Measurements from ENCODE around the gene RSU1.
A peak's percentile ranks its signal among the peaks of the same experiment; 100 is the strongest.

RSU1 gene

GRCh38 chr10:16646181-16647059 is 170.8 kb downstream of the RSU1 start:
- no peak for ATAC-seq
- TF ChIP-seq ISL1 (CRISPR knock-in tag; IDR thresholded peaks at IDR 0.05), result no peak
- TF ChIP-seq GLIS3 (CRISPR knock-in tag; IDR thresholded peaks at IDR 0.05), result no peak
- no peak for TF ChIP-seq ARNTL (CRISPR knock-in tag; IDR thresholded peaks at IDR 0.05; ENCODE audit: borderline replicate concordance, low read depth)
- TF ChIP-seq ZC3H10 (CRISPR knock-in tag; IDR thresholded peaks at IDR 0.05), result no peak
- no peak for TF ChIP-seq TCF4 (CRISPR knock-in tag; IDR thresholded peaks at IDR 0.05; ENCODE audit: borderline replicate concordance)
- TF ChIP-seq OSR1 (CRISPR knock-in tag; IDR thresholded peaks at IDR 0.05), result no peak
- no peak for TF ChIP-seq CSRNP3 (CRISPR knock-in tag; IDR thresholded peaks at IDR 0.05)
- no peak for TF ChIP-seq ZFP3 (CRISPR knock-in tag; IDR thresholded peaks at IDR 0.05)
- no peak for TF ChIP-seq CSDC2 (CRISPR knock-in tag; IDR thresholded peaks at IDR 0.05)
- no peak for TF ChIP-seq ZNF70 (CRISPR knock-in tag; IDR thresholded peaks at IDR 0.05)
- TF ChIP-seq PPARA (CRISPR knock-in tag; IDR thresholded peaks at IDR 0.05; ENCODE audit: borderline replicate concordance), result no peak
- TF ChIP-seq CREB5 (CRISPR knock-in tag; IDR thresholded peaks at IDR 0.05; ENCODE audit: low read depth), result no peak
- TF ChIP-seq TSHZ2 (CRISPR knock-in tag; IDR thresholded peaks at IDR 0.05), result no peak
- TF ChIP-seq ZFP30 (CRISPR knock-in tag; IDR thresholded peaks at IDR 0.05), result no peak
- no peak for TF ChIP-seq SNAI2 (CRISPR knock-in tag; IDR thresholded peaks at IDR 0.05)

- TF ChIP-seq ZFP3 (CRISPR knock-in tag; IDR thresholded peaks at IDR 0.05) (no peak), ZNF70 (CRISPR knock-in tag; IDR thresholded peaks at IDR 0.05) (no peak), PPARA (CRISPR knock-in tag; IDR thresholded peaks at IDR 0.05; ENCODE audit: borderline replicate concordance) (no peak), POU6F1 (CRISPR knock-in tag; IDR thresholded peaks at IDR 0.05; ENCODE audit: borderline replicate concordance, low read depth) (no peak), ZNF565 (CRISPR knock-in tag; conservative IDR thresholded peaks at IDR 0.05; ENCODE audit: low read depth) (no peak), ESRRG (CRISPR knock-in tag; IDR thresholded peaks at IDR 0.05) (no peak), TOX (CRISPR knock-in tag; IDR thresholded peaks at IDR 0.05; ENCODE audit: borderline replicate concordance) (no peak), CSDC2 (CRISPR knock-in tag; IDR thresholded peaks at IDR 0.05) (no peak), ZC3H10 (CRISPR knock-in tag; IDR thresholded peaks at IDR 0.05) (no peak), BACH2 (CRISPR knock-in tag; IDR thresholded peaks at IDR 0.05; ENCODE audit: borderline replicate concordance) (no peak), GLIS3 (CRISPR knock-in tag; IDR thresholded peaks at IDR 0.05) (no peak), RARB (CRISPR knock-in tag; IDR thresholded peaks at IDR 0.05) (no peak), PATZ1 (CRISPR knock-in tag; IDR thresholded peaks at IDR 0.05; ENCODE audit: borderline replicate concordance) (no peak), ARNTL (CRISPR knock-in tag; IDR thresholded peaks at IDR 0.05; ENCODE audit: borderline replicate concordance, low read depth) (no peak), TCF4 (CRISPR knock-in tag; IDR thresholded peaks at IDR 0.05; ENCODE audit: borderline replicate concordance) (no peak), SNAI2 (CRISPR knock-in tag; IDR thresholded peaks at IDR 0.05) (no peak), ISL1 (CRISPR knock-in tag; IDR thresholded peaks at IDR 0.05) (no peak), ZFP30 (CRISPR knock-in tag; IDR thresholded peaks at IDR 0.05) (no peak)
- ATAC-seq, result peak; percentile 20; the same call in 1 of the 3 replicates
Observed at GRCh38 chr10:16644146-16644545, 173.1 kb downstream of the RSU1 start.
